Ectodermal cell (in vitro differentiated cells): Measurements from ENCODE around the gene NUDT8.
"Not testable (repeated sequence)": the region's sequence is repeated elsewhere in the genome, so short reads cannot be mapped to it uniquely, and the experiment has no call there.

Experiments used
- H3K27ac ChIP-seq: 2 replicates; pipeline ENCODE4 v1.7.0; 2013; ENCODE audit warnings: mild to moderate bottlenecking, low read depth, low read length; ENCODE audit not compliant: insufficient read depth, poor library complexity, severe bottlenecking
- H3K27me3 ChIP-seq: 2 replicates; pipeline ENCODE4 v1.7.0; 2013; ENCODE audit warnings: mild to moderate bottlenecking, low read length; ENCODE audit not compliant: insufficient read depth, control insufficient read depth, poor library complexity, severe bottlenecking
- H3K36me3 ChIP-seq: one replicate; pipeline ENCODE4 v1.7.0; 2013; ENCODE audit warnings: low read length; ENCODE audit not compliant: control insufficient read depth, insufficient read depth
- H3K4me1 ChIP-seq: one replicate; pipeline ENCODE4 v1.7.0; 2013; ENCODE audit warnings: low read length; ENCODE audit not compliant: control insufficient read depth, insufficient read depth
- H3K4me3 ChIP-seq: 2 replicates; pipeline ENCODE4 v1.7.0; 2013; ENCODE audit warnings: low read depth, low read length, control low read depth; ENCODE audit not compliant: insufficient read depth
- H3K9me3 ChIP-seq: 2 replicates; pipeline ENCODE4 v1.7.0; 2013; ENCODE audit warnings: mild to moderate bottlenecking, low read length, moderate library complexity; ENCODE audit not compliant: control insufficient read depth
- WGBS, 2 experiments: methylation state at CpG; one replicate each; pipeline ENCODE4 v1.1.7; 2013; ENCODE audit warnings: missing lambda C conversion rate in 2 of 2; 5-methylcytosine and 5-hydroxymethylcytosine counted together

NUDT8 gene

GRCh38 chr11:67600324-67601029, 29.3 kb downstream of the NUDT8 start:
- 87 to 90% methylated on average over 7 of the region's 7 CpGs for WGBS, 2 experiments
- no peaks in the 10 kb centered on the region for H3K36me3 ChIP-seq
- no peak overlapping the region for H3K4me3 ChIP-seq
- H3K9me3 ChIP-seq = no peaks in the 10 kb centered on the region
- peaks cover 13% of the 10 kb centered on the region for H3K4me1 ChIP-seq
- H3K27me3 ChIP-seq = peaks cover 14% of the 10 kb centered on the region
- no peak overlapping the region for H3K27ac ChIP-seq

- Histone ChIP-seq H3K4me3 (no peak overlapping the region), H3K36me3 (no peaks in the 10 kb centered on the region), H3K27ac (no peak overlapping the region), H3K9me3 (no peaks in the 10 kb centered on the region), H3K27me3 (peaks cover 6% of the 10 kb centered on the region), H3K4me1 (peaks cover under 1% of the 10 kb centered on the region)
- WGBS, 2 experiments = 88 to 90% methylated on average over 1 of the region's 1 CpG
These were observed 30.6 kb downstream of the NUDT8 start for GRCh38 chr11:67599149-67599548.

DNA sequence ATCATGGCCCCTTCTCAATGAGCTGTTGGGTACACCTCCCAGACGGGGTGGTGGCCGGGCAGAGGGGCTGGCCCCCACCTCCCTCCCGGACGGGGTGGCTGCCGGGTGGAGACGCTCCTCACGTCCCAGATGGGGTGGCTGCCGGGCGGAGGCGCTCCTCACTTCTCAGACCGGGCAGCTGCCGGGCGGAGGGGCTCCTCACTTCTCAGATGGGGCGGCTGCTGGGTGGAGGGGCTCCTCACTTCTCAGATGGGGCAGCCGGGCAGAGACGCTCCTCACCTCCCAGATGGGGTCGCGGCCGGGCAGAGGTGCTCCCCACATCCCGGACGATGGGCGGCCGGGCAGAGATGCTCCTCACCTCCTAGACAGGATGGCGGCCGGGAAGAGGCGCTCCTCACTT, 31.8 kb downstream of the NUDT8 start:
- H3K36me3 ChIP-seq, H3K4me1 ChIP-seq, H3K27me3 ChIP-seq: not testable (repeated sequence)

DNA sequence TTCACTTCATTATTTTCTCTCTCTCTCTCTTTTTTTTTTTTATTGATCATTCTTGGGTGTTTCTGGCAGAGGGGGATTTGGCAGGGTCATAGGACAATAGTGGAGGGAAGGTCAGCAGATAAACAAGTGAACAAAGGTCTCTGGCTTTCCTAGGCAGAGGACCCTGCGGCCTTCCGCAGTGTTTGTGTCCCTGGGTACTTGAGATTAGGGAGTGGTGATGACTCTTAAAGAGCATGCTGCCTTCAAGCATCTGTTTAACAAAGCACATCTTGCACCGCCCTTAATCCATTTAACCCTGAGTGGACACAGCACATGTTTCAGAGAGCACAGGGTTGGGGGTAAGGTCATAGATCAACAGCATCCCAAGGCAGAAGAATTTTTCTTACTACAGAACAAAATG, 32.3 kb downstream of the NUDT8 start:
- WGBS, 2 experiments = no CpG with 5 or more reads among the region's 3 CpGs
- H3K27ac ChIP-seq, H3K4me3 ChIP-seq, H3K9me3 ChIP-seq, H3K36me3 ChIP-seq, H3K27me3 ChIP-seq, H3K4me1 ChIP-seq: not testable (repeated sequence)

More for the DNA sequence above, 31.8 kb downstream of the NUDT8 start:
- not testable (repeated sequence) for H3K9me3 ChIP-seq, H3K4me3 ChIP-seq, H3K27ac ChIP-seq
- 95 to 96% methylated on average over 23 to 26 of the region's 26 CpGs for WGBS, 2 experiments

DNA sequence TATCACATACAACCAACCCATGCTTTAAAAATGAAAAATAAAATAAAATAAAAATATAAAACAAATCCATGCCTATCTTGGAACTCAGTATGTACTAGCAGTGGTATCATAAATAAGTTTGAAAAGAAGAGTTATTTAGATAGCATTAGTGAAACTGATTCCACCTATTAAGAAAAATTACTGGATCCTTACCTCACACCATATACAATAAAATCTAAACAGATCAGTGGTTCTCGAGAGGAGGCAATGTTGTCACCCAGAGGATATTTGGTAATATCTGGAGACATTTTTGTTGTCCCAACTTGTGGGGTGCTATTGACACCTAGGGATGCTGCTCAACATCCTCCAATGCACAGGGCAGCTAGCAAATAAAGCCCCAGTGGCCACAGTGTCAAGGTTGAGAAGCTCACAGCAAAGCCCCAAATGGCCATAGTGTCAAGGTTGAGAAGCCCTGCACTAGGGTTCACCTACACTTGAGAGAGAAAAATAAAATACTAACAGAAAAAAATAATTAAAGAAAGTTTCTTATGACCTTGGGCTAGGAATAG, 32.9 kb downstream of the NUDT8 start:
- H3K27me3 ChIP-seq = no peaks in the 10 kb centered on the region
- H3K36me3 ChIP-seq = no peaks in the 10 kb centered on the region
- 78 to 94% methylated on average over 1 of the region's 1 CpG for WGBS, 2 experiments
- no peaks in the 10 kb centered on the region for H3K9me3 ChIP-seq
- H3K4me1 ChIP-seq = no peaks in the 10 kb centered on the region
- no peak overlapping the region for H3K4me3 ChIP-seq
- no peak overlapping the region for H3K27ac ChIP-seq

DNA sequence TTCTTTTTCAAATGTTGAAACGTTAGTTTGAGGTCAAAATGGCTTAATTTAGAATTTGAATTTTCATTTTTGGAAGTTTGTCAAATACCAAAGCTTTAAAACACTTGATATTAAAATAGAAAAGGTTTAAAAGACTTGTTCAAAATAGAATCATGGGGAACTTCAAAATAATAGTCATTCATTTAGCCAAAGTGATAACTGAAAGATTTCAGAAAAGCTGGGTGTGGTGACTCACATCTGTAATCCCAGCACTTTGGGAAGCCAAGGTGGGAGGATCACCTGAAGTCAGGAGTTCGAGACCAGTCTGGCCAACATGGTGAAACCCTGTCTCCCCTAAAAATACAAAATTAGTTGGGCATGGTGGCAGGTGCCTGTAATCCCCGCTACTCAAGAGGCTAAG, 35.3 kb downstream of the NUDT8 start:
- Histone ChIP-seq H3K4me3 (no peak overlapping the region), H3K36me3 (no peaks in the 10 kb centered on the region), H3K9me3 (no peaks in the 10 kb centered on the region), H3K27me3 (no peaks in the 10 kb centered on the region), H3K4me1 (no peaks in the 10 kb centered on the region), H3K27ac (no peak overlapping the region)
- 95 to 97% methylated on average over 2 of the region's 3 CpGs for WGBS, 2 experiments

DNA sequence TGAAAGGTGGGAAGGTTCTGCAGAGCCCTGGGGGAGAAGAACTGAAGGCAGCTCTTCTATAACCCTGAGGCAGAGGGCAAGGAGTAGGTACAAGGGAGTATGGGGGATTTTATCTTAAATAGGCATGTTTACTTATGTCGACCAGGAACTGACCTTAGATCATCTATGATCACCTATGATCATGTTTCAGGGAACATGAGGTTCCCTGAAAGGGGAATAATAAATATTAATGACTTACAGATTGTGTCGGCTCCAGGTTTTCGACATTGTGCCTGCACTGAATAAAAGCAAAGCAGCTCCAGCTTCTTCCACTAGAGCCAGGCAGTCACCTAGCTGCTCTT, 36.2 kb downstream of the NUDT8 start:
- Histone ChIP-seq H3K27me3 (no peaks in the 10 kb centered on the region), H3K4me3 (no peak overlapping the region), H3K4me1 (no peaks in the 10 kb centered on the region), H3K9me3 (no peaks in the 10 kb centered on the region), H3K27ac (no peak overlapping the region), H3K36me3 (no peaks in the 10 kb centered on the region)
- 85 to 86% methylated on average over 3 of the region's 3 CpGs for WGBS, 2 experiments

- Histone ChIP-seq H3K4me3 (no peak overlapping the region), H3K36me3 (peaks cover 2% of the 10 kb centered on the region), H3K27ac (no peak overlapping the region), H3K27me3 (no peaks in the 10 kb centered on the region), H3K4me1 (no peaks in the 10 kb centered on the region), H3K9me3 (no peaks in the 10 kb centered on the region)
- 69 to 70% methylated on average over 12 of the region's 12 CpGs for WGBS, 2 experiments
These were observed 36.7 kb downstream of the NUDT8 start for GRCh38 chr11:67592880-67593564.

DNA sequence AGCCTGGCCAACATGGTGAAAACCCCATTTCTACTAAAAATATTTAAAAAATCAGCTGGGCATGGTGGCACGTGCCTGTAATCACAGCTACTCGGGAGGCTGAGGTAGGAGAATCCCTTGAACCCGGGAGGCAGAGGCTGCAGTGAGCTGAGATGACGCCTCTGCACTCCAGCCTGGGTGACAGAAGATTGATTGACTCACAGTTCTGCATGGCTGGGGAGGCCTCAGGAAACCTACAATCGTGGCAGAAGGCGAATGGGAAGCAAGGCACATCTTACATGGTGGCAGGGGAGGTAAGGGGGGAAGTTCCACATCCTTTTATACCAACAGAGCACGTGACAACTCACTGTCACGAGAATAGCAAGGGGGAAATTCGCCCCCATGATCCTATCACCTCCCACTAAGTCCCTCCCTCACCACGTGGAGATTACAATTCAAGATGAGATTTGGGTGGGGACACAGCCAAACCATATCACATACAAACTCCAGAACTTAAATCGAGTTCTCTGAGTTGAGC, 40.8 kb downstream of the NUDT8 start:
- H3K4me3 ChIP-seq, H3K27ac ChIP-seq, H3K9me3 ChIP-seq, H3K27me3 ChIP-seq: not testable (repeated sequence)
- WGBS, 2 experiments = 90 to 91% methylated on average over 10 to 11 of the region's 11 CpGs
- Histone ChIP-seq H3K36me3 (peaks cover 12% of the 10 kb centered on the region), H3K4me1 (peaks cover 13% of the 10 kb centered on the region)

GRCh38 chr11:67588136-67588503, 41.6 kb downstream of the NUDT8 start:
- WGBS, 2 experiments = 90 to 100% methylated on average over 1 of the region's 1 CpG
- H3K27me3 ChIP-seq = no peaks in the 10 kb centered on the region
- no peaks in the 10 kb centered on the region for H3K9me3 ChIP-seq
- H3K27ac ChIP-seq = no peak overlapping the region
- peaks cover 12% of the 10 kb centered on the region for H3K36me3 ChIP-seq
- peaks cover 13% of the 10 kb centered on the region for H3K4me1 ChIP-seq
- no peak overlapping the region for H3K4me3 ChIP-seq
